Myocyte (in vitro differentiated cells): Measurements from ENCODE around the gene MYO7B. TPM values are rescaled to one million over a fixed set of nuclear protein-coding genes. Genes with fewer than 3 reads are reported as not detected.
"Not testable (repeated sequence)": the region's sequence is repeated elsewhere in the genome, so short reads cannot be mapped to it uniquely, and the experiment has no call there.

Experiments used
- DNase-seq: peaks from one replicate; pipeline ENCODE4 v3.0.0-alpha.2; 2012; ENCODE audit warnings: low read depth
- total RNA-seq: library from RNA; depleted of rRNA; stranded (reverse); fragments of >200 nt; gene quantifications from 2 replicates; pipeline ENCODE4 v1.2.3, GENCODE V29; 2014

MYO7B gene
- total RNA-seq, 1 donor from 2014 or later, result not detected

GRCh38 chr2:127551221-127551930, 15.9 kb downstream of the MYO7B start:
- DNase-seq, result no peak

GRCh38 chr2:127552336-127552735, 16.9 kb downstream of the MYO7B start:
- DNase-seq, result no peak

GRCh38 chr2:127552846-127553245, 17.4 kb downstream of the MYO7B start:
- DNase-seq, result no peak

GRCh38 chr2:127558911-127559310, 23.4 kb downstream of the MYO7B start:
- DNase-seq, result no peak

- no peak for DNase-seq
Measured at GRCh38 chr2:127559454-127559853, 24.0 kb downstream of the MYO7B start.

GRCh38 chr2:127560201-127560930, 24.9 kb downstream of the MYO7B start:
- peak; percentile 65 for DNase-seq

- DNase-seq, result no peak
Measured at GRCh38 chr2:127560931-127561280, 25.4 kb downstream of the MYO7B start.

- no peak for DNase-seq
Measured at GRCh38 chr2:127561371-127561770, 25.9 kb downstream of the MYO7B start.

- DNase-seq, result no peak
Measured at GRCh38 chr2:127562936-127563335, 27.5 kb downstream of the MYO7B start.

- no peak for DNase-seq
Measured at GRCh38 chr2:127563458-127564428, 28.3 kb downstream of the MYO7B start.

- no peak for DNase-seq
Measured at GRCh38 chr2:127564429-127565260, 29.2 kb downstream of the MYO7B start.

GRCh38 chr2:127565261-127566138, 30.0 kb downstream of the MYO7B start:
- no peak for DNase-seq

- DNase-seq, result no peak
Measured at GRCh38 chr2:127566139-127566417, 30.6 kb downstream of the MYO7B start.

- DNase-seq, result no peak
Measured at GRCh38 chr2:127566576-127566975, 31.1 kb downstream of the MYO7B start.

- DNase-seq, result no peak
Measured at GRCh38 chr2:127567351-127567854, 31.9 kb downstream of the MYO7B start.

GRCh38 chr2:127568128-127568527, 32.6 kb downstream of the MYO7B start:
- no peak for DNase-seq

- no peak for DNase-seq
Measured at GRCh38 chr2:127569666-127570065, 34.2 kb downstream of the MYO7B start.

GRCh38 chr2:127570282-127571250, 35.1 kb downstream of the MYO7B start:
- DNase-seq, result no peak

- not testable (repeated sequence) for DNase-seq
Measured at GRCh38 chr2:127572352-127572751, 36.9 kb downstream of the MYO7B start.
